CD8-positive, alpha-beta memory T cell (primary cell): ENCODE data around the gene SEPTIN3. TPM values are rescaled to one million over a fixed set of nuclear protein-coding genes. Genes with fewer than 3 reads are reported as not detected.
"Not testable (repeated sequence)": the region's sequence is repeated elsewhere in the genome, so short reads cannot be mapped to it uniquely, and the experiment has no call there.

ENCODE experiments used
- CTCF ChIA-PET: fragments of 350-600 bp; sonication (Branson Sonifier 250); formaldehyde crosslinking; loops from one replicate; lab custom pipeline; 2021; ENCODE audit warnings: antibody characterized with exemption; lab: Charles Lee
- POLR2A ChIA-PET: fragments of 350-600 bp; sonication (Branson Sonifier 250); formaldehyde crosslinking; loops from one replicate; lab custom pipeline; 2021; ENCODE audit warnings: antibody characterized with exemption; lab: Charles Lee
- DNase-seq, 5 donors: peaks; one replicate each; pipeline versions ENCODE4 v3.0.0 to v3.0.0-alpha.2; 2020 to 2022; ENCODE audit warnings: mixed read lengths in 1 of 5
- H3K27ac ChIP-seq: one replicate; pipeline ENCODE4 v1.7.0; 2013; ENCODE audit warnings: low read depth, mild to moderate bottlenecking, low read length, moderate library complexity
- H3K27me3 ChIP-seq: 2 replicates; pipeline ENCODE4 v1.7.0; 2013; ENCODE audit warnings: low read length, mild to moderate bottlenecking; ENCODE audit not compliant: insufficient read depth, poor library complexity, severe bottlenecking
- H3K36me3 ChIP-seq: 2 replicates; pipeline ENCODE4 v1.7.0; 2013; ENCODE audit warnings: mild to moderate bottlenecking, low read length, moderate library complexity; ENCODE audit not compliant: insufficient read depth
- H3K4me1 ChIP-seq: 2 replicates; pipeline ENCODE4 v1.7.0; 2013; ENCODE audit warnings: mild to moderate bottlenecking, low read length, moderate library complexity; ENCODE audit not compliant: insufficient read depth
- H3K4me3 ChIP-seq: 2 replicates; pipeline ENCODE4 v1.7.0; 2013; ENCODE audit warnings: mild to moderate bottlenecking, low read length
- H3K9me3 ChIP-seq: 2 replicates; pipeline ENCODE4 v1.7.0; 2013; ENCODE audit warnings: mild to moderate bottlenecking, low read length
- H3K27ac Mint-ChIP-seq, 8 donors: one replicate each; pipeline ENCODE4 v1.8.0; 2020 to 2021; ENCODE audit warnings: mixed read lengths in 8 of 8, mild to moderate bottlenecking in 6 of 8, inconsistent platforms in 3 of 8, moderate library complexity in 3 of 8
- H3K27me3 Mint-ChIP-seq, 2 donors: one replicate each; pipeline ENCODE4 v1.8.0; 2020 to 2021; ENCODE audit warnings: mixed read lengths in 2 of 2, mild to moderate bottlenecking in 1 of 2, moderate library complexity in 1 of 2
- H3K36me3 Mint-ChIP-seq, 3 donors: one replicate each; pipeline ENCODE4 v1.8.0; 2020 to 2021; ENCODE audit warnings: mixed read lengths in 3 of 3, inconsistent platforms in 1 of 3, mild to moderate bottlenecking in 1 of 3
- H3K4me1 Mint-ChIP-seq, 3 donors: one replicate each; pipeline ENCODE4 v1.8.0; 2020 to 2021; ENCODE audit warnings: mixed read lengths in 3 of 3, inconsistent platforms in 1 of 3, mild to moderate bottlenecking in 1 of 3
- H3K4me3 Mint-ChIP-seq, 7 donors: one replicate each; pipeline ENCODE4 v1.8.0; 2020 to 2021; ENCODE audit warnings: mixed read lengths in 7 of 7, mild to moderate bottlenecking in 6 of 7, moderate library complexity in 4 of 7, inconsistent platforms in 2 of 7
- H3K9me3 Mint-ChIP-seq, 5 donors: one replicate each; pipeline ENCODE4 v1.8.0; 2020 to 2022; ENCODE audit warnings: mixed read lengths in 5 of 5, mild to moderate bottlenecking in 3 of 5, moderate library complexity in 2 of 5, inconsistent platforms in 1 of 5
- polyA plus RNA-seq: library from polyadenylated mRNA; unstranded; fragments of 300-500 nt; fragmentation: Illumina TruSeq; gene quantifications from one replicate; pipeline ENCODE4 v1.2.3, GENCODE V29; 2021
- total RNA-seq, 2 experiments: library from RNA; stranded (reverse); gene quantifications; one replicate each; pipeline ENCODE4 v1.2.3, GENCODE V29; 2021

Gene SEPTIN3
- total and polyA plus RNA-seq, 3 experiments from 2014 or later, result 0.33 to 0.51 TPM; not detected in 1

GRCh38 chr22:41946629-41947423, 22.4 kb upstream of the SEPTIN3 start, which contains the start of gene CENPM:
Gene CENPM (minus strand): TSS chr22:41947152. CDS start chr22:41947076, 76 bp downstream.
- DNase-seq, result peak; percentile 79 to 87 (median 81)
- H3K4me3 ChIP-seq, result peak within 1 kb of the TSS; percentile 89
- Mint-ChIP-seq H3K27me3 (no peaks in the 10 kb centered on the region), H3K36me3 (peaks cover 0 to 2% (median 0%) of the 10 kb centered on the region in 3 donors), H3K9me3 (no peaks in the 10 kb centered on the region), H3K4me1 (peaks cover 8 to 17% (median 10%) of the 10 kb centered on the region in 3 donors), H3K27ac (peak within 1 kb of the TSS; percentile 32 to 92 (median 74)), H3K4me3 (peak within 1 kb of the TSS; percentile 89 to 97 (median 94))
- POLR2A ChIA-PET, result interaction anchor here (0.5 to 1.6 kb wide), 7 partner anchors 20 to 280 kb away, joined by 3 to 9 read pairs (median 5); partner anchors contain the start of genes CCDC134, SMDT1, SREBF2 and TNFRSF13C
- H3K9me3 ChIP-seq, result no peaks in the 10 kb centered on the region
- no peaks in the 10 kb centered on the region for H3K27me3 ChIP-seq
- H3K36me3 ChIP-seq, result no peaks in the 10 kb centered on the region
- H3K4me1 ChIP-seq, result peaks cover 18% of the 10 kb centered on the region
- H3K27ac ChIP-seq, result peak within 1 kb of the TSS; percentile 76
- CTCF ChIA-PET, result interaction anchor here (0.7 to 2.1 kb wide), 10 partner anchors 10 to 280 kb away, joined by 3 to 11 read pairs (median 4); partner anchors contain the start of gene SREBF2

DNA sequence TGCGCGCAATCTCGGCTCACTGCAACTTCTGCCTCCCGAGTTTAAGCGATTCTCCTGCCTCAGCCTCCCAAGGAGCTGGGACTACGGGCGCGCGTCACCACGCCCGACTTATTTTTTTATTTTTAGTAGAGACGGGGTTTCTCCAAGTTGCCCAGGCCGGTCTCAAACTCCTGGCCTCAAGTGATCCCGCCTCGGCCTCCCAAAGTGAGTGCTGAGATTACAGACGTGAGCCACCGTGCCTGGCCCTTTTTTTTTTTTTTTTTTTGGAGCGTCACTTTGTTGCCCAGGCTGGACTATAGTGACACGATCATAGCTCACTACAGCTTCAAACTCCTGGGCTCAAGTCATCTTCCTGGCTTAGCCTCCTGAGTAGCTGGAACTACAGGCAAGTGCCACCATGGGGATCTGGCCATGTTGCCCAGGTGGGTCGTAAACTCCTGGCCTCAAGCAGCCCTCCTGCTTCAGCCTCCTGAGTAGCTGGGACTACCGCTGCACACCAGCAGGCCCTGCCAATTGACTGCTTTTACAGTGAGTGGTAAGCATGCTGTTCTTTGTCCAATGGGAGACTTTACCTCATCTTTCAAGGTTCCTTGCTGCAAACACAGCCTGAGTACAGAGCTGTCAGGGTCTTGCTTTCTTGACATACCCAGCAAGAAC, 21.7 kb upstream of the SEPTIN3 start:
- H3K4me1 ChIP-seq, result peaks cover 18% of the 10 kb centered on the region
- Mint-ChIP-seq H3K36me3 (peaks cover 0 to 2% (median 0%) of the 10 kb centered on the region in 3 donors), H3K27me3 (no peaks in the 10 kb centered on the region), H3K4me1 (peaks cover 8 to 16% (median 10%) of the 10 kb centered on the region in 3 donors), H3K27ac (peak overlapping the region in 3 of 8 donors; percentile 56 to 80 (median 68)), H3K4me3 (peak overlapping the region in 6 of 7 donors; percentile 89 to 97 (median 94)), H3K9me3 (no peaks in the 10 kb centered on the region)
- H3K4me3 ChIP-seq, result peak overlapping the region; percentile 89
- peak overlapping the region; percentile 8 for H3K27ac ChIP-seq
- no peaks in the 10 kb centered on the region for H3K9me3 ChIP-seq
- no peaks in the 10 kb centered on the region for H3K36me3 ChIP-seq
- CTCF ChIA-PET, result interaction anchor here (0.7 to 2.1 kb wide), 8 partner anchors 9 to 281 kb away, joined by 3 to 11 read pairs (median 4); no protein-coding TSS in a partner anchor
- POLR2A ChIA-PET, result interaction anchor here (0.5 to 1.6 kb wide), 7 partner anchors 21 to 281 kb away, joined by 3 to 9 read pairs (median 5); partner anchors contain the start of genes CCDC134, SMDT1, TNFRSF13C and WBP2NL
- DNase-seq, result no peak
- no peaks in the 10 kb centered on the region for H3K27me3 ChIP-seq

DNA sequence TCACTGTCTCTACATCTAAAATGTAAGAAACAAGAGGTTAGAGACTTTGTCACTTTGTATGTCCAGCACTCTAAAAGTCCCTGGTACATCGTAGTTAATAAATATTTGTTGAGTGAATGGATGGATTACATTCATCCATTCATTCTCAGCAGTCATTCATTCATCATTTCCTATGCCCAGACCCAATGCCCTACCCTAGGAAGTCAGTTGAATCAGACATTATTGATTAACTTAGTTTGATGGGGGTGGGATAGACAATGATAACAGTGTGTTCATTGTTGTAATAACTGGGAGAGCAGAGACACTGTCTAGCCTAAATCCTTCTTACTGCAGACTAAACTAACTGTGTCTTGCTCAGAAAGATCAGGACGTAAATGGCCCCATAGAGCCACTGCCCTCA, 21.1 kb upstream of the SEPTIN3 start:
- Histone ChIP-seq H3K27ac (no peak overlapping the region), H3K9me3 (no peaks in the 10 kb centered on the region), H3K36me3 (no peaks in the 10 kb centered on the region), H3K27me3 (no peaks in the 10 kb centered on the region), H3K4me1 (peaks cover 18% of the 10 kb centered on the region), H3K4me3 (no peak overlapping the region)
- no peak for DNase-seq
- Mint-ChIP-seq H3K36me3 (peaks cover 0 to 2% (median 0%) of the 10 kb centered on the region in 3 donors), H3K4me1 (peaks cover 8 to 16% (median 10%) of the 10 kb centered on the region in 3 donors), H3K4me3 (peak overlapping the region in 1 of 7 donors; percentile 25), H3K9me3 (no peaks in the 10 kb centered on the region), H3K27ac (no peak overlapping the region), H3K27me3 (no peaks in the 10 kb centered on the region)
- ChIA-PET POLR2A (interaction anchor here (0.7 kb wide), 1 partner anchor 116 kb away, joined by 9 read pairs; no protein-coding TSS in a partner anchor), CTCF (interaction anchor here (0.7 to 2.9 kb wide), 4 partner anchors 8 to 202 kb away, joined by 3 to 10 read pairs (median 4); no protein-coding TSS in a partner anchor)

DNA sequence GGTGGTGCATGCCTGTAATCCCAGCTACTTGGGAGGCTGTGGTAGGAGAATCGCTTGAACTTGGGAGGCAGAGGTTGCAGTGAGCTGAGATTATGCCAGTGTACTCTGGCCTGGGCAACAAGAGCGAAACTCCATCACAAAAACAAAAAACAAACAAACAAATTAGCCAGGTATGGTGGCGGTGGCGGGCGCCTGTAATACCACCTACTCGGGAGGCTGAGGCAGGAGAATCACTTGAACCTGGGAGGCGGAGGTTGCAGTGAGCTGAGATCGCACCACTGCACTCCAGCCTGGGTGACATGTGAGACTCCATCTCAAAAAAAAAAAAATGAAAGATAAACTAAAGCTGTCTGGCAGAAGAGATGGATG, 20.3 kb upstream of the SEPTIN3 start:
- peaks cover 18% of the 10 kb centered on the region for H3K4me1 ChIP-seq
- H3K27me3 Mint-ChIP-seq, POLR2A ChIA-PET, DNase-seq, H3K27me3 ChIP-seq, H3K9me3 Mint-ChIP-seq, H3K4me3 ChIP-seq, H3K27ac Mint-ChIP-seq, H3K27ac ChIP-seq, H3K9me3 ChIP-seq, H3K36me3 ChIP-seq, H3K36me3 Mint-ChIP-seq: not testable (repeated sequence)
- Mint-ChIP-seq H3K4me3 (peak overlapping the region in 1 of 7 donors; percentile 19), H3K4me1 (peaks cover 8 to 16% (median 10%) of the 10 kb centered on the region in 3 donors)
- CTCF ChIA-PET, result interaction anchor here (1.6 to 2.9 kb wide), 2 partner anchors 8 to 203 kb away, joined by 5 to 10 read pairs; no protein-coding TSS in a partner anchor

DNA sequence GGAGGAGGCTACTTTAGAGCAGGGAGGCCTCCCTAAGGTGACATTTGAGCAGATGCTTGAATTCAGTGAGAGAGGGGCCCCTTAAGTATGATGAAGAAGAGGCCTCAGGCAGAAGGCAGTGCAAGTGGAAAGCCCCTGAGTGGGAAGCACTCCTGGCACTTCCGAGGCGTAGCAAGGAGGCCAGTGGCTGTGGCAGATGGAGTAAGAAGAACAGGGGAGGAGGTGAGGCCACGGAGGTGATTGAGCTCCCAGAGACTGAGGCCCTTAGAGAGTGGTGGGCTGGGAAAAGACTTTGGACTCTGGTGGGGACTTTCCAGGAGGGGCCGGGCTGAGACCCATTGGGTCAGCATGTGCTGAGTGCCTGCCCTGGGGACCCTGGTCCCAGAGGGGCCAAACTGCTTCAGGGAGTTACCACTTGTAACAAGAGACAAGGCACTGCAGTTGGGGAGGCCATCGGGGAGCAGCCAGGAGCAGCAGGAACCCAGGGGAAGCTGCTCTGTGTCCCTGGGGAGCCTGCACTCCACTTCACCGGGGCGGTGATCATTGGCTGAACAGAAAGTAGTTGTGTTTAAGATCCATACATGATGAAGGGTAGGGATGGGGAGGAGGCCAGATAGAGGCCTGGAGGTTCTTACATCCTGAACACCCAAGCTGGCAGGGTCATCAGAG, 19.8 kb upstream of the SEPTIN3 start:
- H3K4me1 Mint-ChIP-seq, result peaks cover 8 to 16% (median 10%) of the 10 kb centered on the region in 3 donors
- DNase-seq, result no peak
- no peaks in the 10 kb centered on the region for H3K9me3 Mint-ChIP-seq
- CTCF ChIA-PET, result interaction anchor here (0.7 to 2.9 kb wide), 4 partner anchors 9 to 647 kb away, joined by 3 to 10 read pairs (median 4); no protein-coding TSS in a partner anchor
- POLR2A ChIA-PET, result no interaction called here
- no peak overlapping the region for H3K27ac Mint-ChIP-seq
- Histone ChIP-seq H3K27ac (no peak overlapping the region), H3K4me3 (no peak overlapping the region), H3K9me3 (no peaks in the 10 kb centered on the region), H3K27me3 (no peaks in the 10 kb centered on the region), H3K36me3 (no peaks in the 10 kb centered on the region), H3K4me1 (peaks cover 18% of the 10 kb centered on the region)
- no peaks in the 10 kb centered on the region for H3K27me3 Mint-ChIP-seq
- H3K36me3 Mint-ChIP-seq, result peaks cover 0 to 2% (median 0%) of the 10 kb centered on the region in 3 donors
- peak overlapping the region in 1 of 7 donors; percentile 19 for H3K4me3 Mint-ChIP-seq

DNA sequence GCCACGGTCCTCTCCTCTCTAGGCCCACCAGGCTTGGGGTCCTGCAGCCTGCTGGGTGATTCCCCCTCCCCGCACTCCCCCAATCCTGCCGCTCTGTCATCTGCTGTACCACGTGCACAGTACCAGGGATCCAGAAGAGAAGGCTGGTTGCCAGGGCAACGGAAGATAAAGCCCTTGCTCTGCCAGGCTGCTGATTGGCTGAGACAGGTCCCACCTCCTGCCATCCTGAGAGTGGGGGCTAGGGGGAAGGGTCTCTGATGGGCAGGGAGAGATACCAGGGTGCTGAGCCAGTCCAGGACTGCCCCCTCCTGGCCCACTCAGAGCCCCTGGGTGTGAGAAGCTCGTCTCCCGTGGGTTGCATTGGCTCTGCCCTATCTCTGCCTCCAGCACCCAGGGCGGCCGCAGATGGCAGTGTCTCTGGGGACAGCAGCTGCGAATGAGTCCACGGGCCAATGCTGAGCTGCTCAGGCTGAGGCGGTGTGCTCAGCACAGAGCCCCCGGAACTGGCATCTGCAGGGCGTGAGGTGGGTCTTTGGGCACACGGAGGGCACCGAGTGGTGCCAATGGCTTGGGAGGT, 17.3 kb upstream of the SEPTIN3 start, which contains the start of gene SMIM45:
SMIM45 (plus strand) TSS at position 253 of the 577 bp plus-strand sequence.
- Histone ChIP-seq H3K4me1 (peaks cover 8% of the 10 kb centered on the region), H3K27me3 (no peaks in the 10 kb centered on the region), H3K4me3 (no peak within 1 kb of the TSS), H3K9me3 (no peaks in the 10 kb centered on the region), H3K27ac (no peak within 1 kb of the TSS), H3K36me3 (no peaks in the 10 kb centered on the region)
- no peaks in the 10 kb centered on the region for H3K9me3 Mint-ChIP-seq
- H3K27me3 Mint-ChIP-seq, result no peaks in the 10 kb centered on the region
- CTCF ChIA-PET, result interaction anchor here (0.8 kb wide), 2 partner anchors 11 to 89 kb away, joined by 3 read pairs; no protein-coding TSS in a partner anchor
- H3K4me1 Mint-ChIP-seq, result peaks cover 0 to 3% (median 2%) of the 10 kb centered on the region in 3 donors
- H3K27ac Mint-ChIP-seq, result peak within 1 kb of the TSS in 1 of 8 donors; percentile 54
- POLR2A ChIA-PET, result interaction anchor here (1.3 kb wide), 1 partner anchor 11 kb away, joined by 3 read pairs; no protein-coding TSS in a partner anchor
- no peaks in the 10 kb centered on the region for H3K36me3 Mint-ChIP-seq
- DNase-seq, result no peak
- no peak within 1 kb of the TSS for H3K4me3 Mint-ChIP-seq

DNA sequence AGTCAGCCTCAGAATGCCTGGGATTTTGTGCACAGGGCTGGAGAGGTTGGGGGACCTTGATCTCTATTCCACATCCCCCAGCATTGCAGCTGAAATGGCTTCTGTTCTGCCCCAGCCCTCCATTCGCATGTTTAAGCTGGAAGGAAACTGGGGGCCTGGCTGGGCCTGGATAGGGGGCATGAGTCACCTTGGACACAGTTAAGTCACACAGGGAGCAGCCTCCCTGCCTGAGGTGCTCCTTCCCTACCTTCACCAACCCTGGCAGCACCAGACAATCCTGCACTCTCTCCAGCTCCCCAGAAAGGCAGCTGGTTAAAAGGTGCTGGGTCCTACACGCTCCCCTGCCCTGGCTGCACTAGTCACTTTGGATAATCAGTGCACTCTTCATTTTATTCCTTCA, 16.5 kb upstream of the SEPTIN3 start:
- Mint-ChIP-seq H3K36me3 (no peaks in the 10 kb centered on the region), H3K4me3 (no peak overlapping the region), H3K9me3 (no peaks in the 10 kb centered on the region)

More for the DNA sequence above, 16.5 kb upstream of the SEPTIN3 start:
- Mint-ChIP-seq H3K27ac (no peak overlapping the region), H3K4me1 (peaks cover 4 to 5% (median 4%) of the 10 kb centered on the region in 3 donors), H3K27me3 (no peaks in the 10 kb centered on the region)
- no peaks in the 10 kb centered on the region for H3K36me3 ChIP-seq
- H3K27ac ChIP-seq, result no peak overlapping the region
- peaks cover under 1% of the 10 kb centered on the region for H3K4me1 ChIP-seq
- POLR2A ChIA-PET, result interaction anchor here (1.3 kb wide), 1 partner anchor 12 kb away, joined by 3 read pairs; no protein-coding TSS in a partner anchor
- no peaks in the 10 kb centered on the region for H3K9me3 ChIP-seq
- no peaks in the 10 kb centered on the region for H3K27me3 ChIP-seq
- no peak for DNase-seq
- no peak overlapping the region for H3K4me3 ChIP-seq
- CTCF ChIA-PET, result no interaction called here
